HTR-8/SVneo (cell line): Measurements from ENCODE around the gene F2.
A peak's percentile ranks its signal among the peaks of the same experiment; 100 is the strongest.

ENCODE experiments used
- DNase-seq: peaks from one replicate; pipeline ENCODE4 v3.0.0; 2011; ENCODE audit warnings: low spot score, mixed read lengths; ENCODE audit not compliant: insufficient read length
- FAIRE-seq: peaks from 2 replicates; lab custom pipeline; 2011; peaks lifted over from hg19 to GRCh38; lab: Jason Lieb, UNC

F2 gene

GRCh38 chr11:46736615-46737014 is 17.6 kb downstream of the F2 start:
- DNase-seq (no peak), FAIRE-seq (no peak)

- FAIRE-seq, result no peak
- DNase-seq, result no peak
Measured at GRCh38 chr11:46737699-46738098, 18.7 kb downstream of the F2 start.

- no peak for FAIRE-seq
- no peak for DNase-seq
Measured at GRCh38 chr11:46738887-46739286, 19.9 kb downstream of the F2 start.

- FAIRE-seq (no peak), DNase-seq (no peak)
Measured at GRCh38 chr11:46741600-46742484, 22.8 kb downstream of the F2 start.

GRCh38 chr11:46743043-46743442 is 24.0 kb downstream of the F2 start:
- FAIRE-seq, result no peak
- no peak for DNase-seq

- DNase-seq, result no peak
- FAIRE-seq, result no peak
Measured at GRCh38 chr11:46743693-46744339, 24.8 kb downstream of the F2 start.

- no peak for FAIRE-seq
- DNase-seq, result no peak
Measured at GRCh38 chr11:46745328-46745727, 26.3 kb downstream of the F2 start.

- FAIRE-seq (no peak), DNase-seq (no peak)
Measured at GRCh38 chr11:46745995-46746394, 27.0 kb downstream of the F2 start.

- DNase-seq (no peak), FAIRE-seq (no peak)
Measured at GRCh38 chr11:46747150-46747549, 28.1 kb downstream of the F2 start.

- DNase-seq (no peak), FAIRE-seq (no peak)
Measured at GRCh38 chr11:46755962-46756361, 36.9 kb downstream of the F2 start.

GRCh38 chr11:46759196-46759595 is 40.2 kb downstream of the F2 start:
- DNase-seq (no peak), FAIRE-seq (no peak)

- FAIRE-seq (no peak), DNase-seq (no peak)
Measured at GRCh38 chr11:46760429-46761128, 41.6 kb downstream of the F2 start.

- DNase-seq (no peak), FAIRE-seq (peak; percentile 52)
Measured at GRCh38 chr11:46761807-46762206, 42.8 kb downstream of the F2 start.

- no peak for DNase-seq
- FAIRE-seq, result no peak
Measured at GRCh38 chr11:46762248-46762647, 43.2 kb downstream of the F2 start.

- FAIRE-seq (no peak), DNase-seq (no peak)
Measured at GRCh38 chr11:46766656-46767055, 47.6 kb downstream of the F2 start.

GRCh38 chr11:46769636-46770221 is 50.7 kb downstream of the F2 start:
- DNase-seq (no peak), FAIRE-seq (no peak)

- DNase-seq (no peak), FAIRE-seq (no peak)
Measured at GRCh38 chr11:46776878-46777277, 57.9 kb downstream of the F2 start.

GRCh38 chr11:46778416-46778815 is 59.4 kb downstream of the F2 start:
- DNase-seq (no peak), FAIRE-seq (no peak)
